ACC112 (cell line): Measurements from ENCODE around the gene HOXA6.

Experiments
- H2AFZ ChIP-seq: fragments of 200-600 bp; sonication (generic); one replicate; pipeline ENCODE4 v1.6.0; 2017; ENCODE audit warnings: antibody characterized with exemption, low read length; ENCODE audit not compliant: unreplicated experiment
- H3K27ac ChIP-seq: fragments of 200-600 bp; sonication (generic); 2 replicates; pipeline ENCODE4 v1.5.1; 2014; ENCODE audit warnings: low read depth, mild to moderate bottlenecking, antibody characterized with exemption, low read length, moderate library complexity
- H3K27me3 ChIP-seq: fragments of 200-600 bp; sonication (generic); 2 replicates; pipeline ENCODE4 v1.6.1; 2014; ENCODE audit warnings: mild to moderate bottlenecking, antibody characterized with exemption, low read length, moderate library complexity, mixed read lengths; ENCODE audit not compliant: insufficient read depth
- H3K36me3 ChIP-seq: fragments of 200-600 bp; sonication (generic); 2 replicates; pipeline ENCODE4 v1.6.1; 2016; ENCODE audit warnings: mild to moderate bottlenecking, antibody characterized with exemption, low read length, moderate library complexity, mixed read lengths; ENCODE audit not compliant: insufficient read depth
- H3K4me1 ChIP-seq: fragments of 200-600 bp; sonication (generic); one replicate; pipeline ENCODE4 v1.6.1; 2016; ENCODE audit warnings: low read length, mixed read lengths; ENCODE audit not compliant: insufficient read depth, unreplicated experiment, control insufficient read depth
- H3K4me3 ChIP-seq: fragments of 200-600 bp; sonication (generic); 2 replicates; pipeline ENCODE4 v1.5.1; 2014; ENCODE audit warnings: mild to moderate bottlenecking, low read depth, low read length
- H3K79me2 ChIP-seq: fragments of 200-600 bp; sonication (generic); one replicate; pipeline ENCODE4 v1.6.0; 2016; ENCODE audit warnings: low read length; ENCODE audit not compliant: control insufficient read depth, unreplicated experiment, insufficient read depth

The HOXA6 gene

DNA sequence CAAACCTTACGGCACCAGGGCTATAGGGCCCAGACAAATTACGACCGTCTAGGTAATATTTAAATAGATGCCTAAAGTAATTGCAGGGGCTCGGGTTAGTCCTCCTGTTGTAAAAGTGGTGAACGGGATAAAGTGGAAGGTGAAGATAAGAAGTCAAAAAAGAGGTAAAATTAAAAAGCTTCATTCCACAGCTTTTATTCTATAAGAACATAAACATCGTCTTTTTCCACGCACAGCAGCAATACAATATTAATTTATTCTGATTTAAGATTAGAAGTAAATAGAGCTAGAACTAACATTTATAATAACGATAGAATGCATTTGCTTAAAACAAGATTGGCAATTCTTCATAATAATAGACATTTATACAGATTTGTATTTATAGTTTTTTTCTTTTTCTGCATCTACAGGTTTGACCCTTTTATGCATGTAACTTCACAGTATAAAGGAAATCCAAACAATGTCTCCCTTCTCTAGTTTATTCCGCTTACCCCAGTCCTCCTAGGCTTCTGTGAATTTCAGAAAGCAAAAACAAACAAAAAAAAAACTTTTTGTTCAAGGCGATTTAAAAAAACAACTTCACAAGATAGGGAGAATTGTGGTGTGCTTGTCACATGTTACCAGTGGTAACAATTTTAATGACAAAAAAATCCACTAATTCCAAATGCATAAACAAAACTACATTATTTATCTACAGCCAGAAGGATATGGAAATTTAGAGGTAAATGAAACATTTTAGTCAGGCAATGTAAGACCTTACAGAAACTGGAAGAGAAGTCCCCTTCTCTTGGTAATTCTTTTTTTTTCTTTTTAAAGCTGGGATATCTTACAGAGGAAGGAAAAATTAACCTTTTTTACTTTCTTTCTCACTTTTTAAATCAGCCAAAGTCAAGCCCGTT lies 23.1 kb upstream of the HOXA6 start:
- Histone ChIP-seq H3K79me2 (no peaks in the 10 kb centered on the region), H3K4me3 (no peak overlapping the region), H2AFZ (no peak overlapping the region), H3K27me3 (peaks cover 99% of the 10 kb centered on the region), H3K27ac (no peak overlapping the region), H3K36me3 (no peaks in the 10 kb centered on the region), H3K4me1 (no peaks in the 10 kb centered on the region)

DNA sequence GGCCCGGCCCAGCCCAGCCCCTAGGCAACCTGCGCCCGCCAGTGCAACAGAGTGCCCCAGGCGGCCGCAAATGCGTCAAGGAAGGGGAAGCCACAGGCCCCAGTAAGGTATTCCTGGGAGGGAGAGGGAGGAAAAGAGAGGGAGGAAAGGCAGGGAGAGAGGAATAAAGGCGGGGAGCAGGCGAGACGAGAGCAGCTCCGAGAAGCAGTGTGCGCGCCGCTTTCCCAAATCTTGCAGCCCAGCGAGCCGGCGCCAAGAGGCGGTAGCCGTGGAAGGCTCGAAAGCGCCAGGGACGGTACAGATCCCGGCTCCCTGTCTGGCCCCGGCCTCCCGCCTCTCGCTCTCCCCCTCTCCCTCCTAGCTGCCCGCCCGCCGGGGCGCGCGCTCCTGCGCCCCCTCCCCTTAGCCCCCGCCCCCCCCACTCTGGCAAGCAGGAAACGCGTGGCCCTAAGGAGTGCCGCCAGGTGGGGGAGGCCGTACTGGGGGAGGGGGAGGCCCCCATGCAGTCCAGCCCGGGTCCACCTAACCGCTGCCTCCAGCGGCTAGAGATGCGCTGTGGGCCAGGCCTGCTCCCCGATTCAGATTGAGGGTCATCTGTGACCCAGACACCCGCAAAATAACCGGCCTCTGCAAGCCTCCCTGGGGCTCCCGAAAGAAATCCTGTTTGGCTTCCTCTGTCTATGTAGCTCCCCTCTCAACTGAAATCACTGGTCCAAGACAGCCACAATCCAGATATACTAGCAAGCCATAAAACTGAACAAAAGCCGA lies 22.3 kb upstream of the HOXA6 start:
- H2AFZ ChIP-seq = no peak overlapping the region
- no peaks in the 10 kb centered on the region for H3K4me1 ChIP-seq
- H3K36me3 ChIP-seq = no peaks in the 10 kb centered on the region
- H3K79me2 ChIP-seq = no peaks in the 10 kb centered on the region
- peaks cover 99% of the 10 kb centered on the region for H3K27me3 ChIP-seq
- H3K4me3 ChIP-seq = no peak overlapping the region
- no peak overlapping the region for H3K27ac ChIP-seq

DNA sequence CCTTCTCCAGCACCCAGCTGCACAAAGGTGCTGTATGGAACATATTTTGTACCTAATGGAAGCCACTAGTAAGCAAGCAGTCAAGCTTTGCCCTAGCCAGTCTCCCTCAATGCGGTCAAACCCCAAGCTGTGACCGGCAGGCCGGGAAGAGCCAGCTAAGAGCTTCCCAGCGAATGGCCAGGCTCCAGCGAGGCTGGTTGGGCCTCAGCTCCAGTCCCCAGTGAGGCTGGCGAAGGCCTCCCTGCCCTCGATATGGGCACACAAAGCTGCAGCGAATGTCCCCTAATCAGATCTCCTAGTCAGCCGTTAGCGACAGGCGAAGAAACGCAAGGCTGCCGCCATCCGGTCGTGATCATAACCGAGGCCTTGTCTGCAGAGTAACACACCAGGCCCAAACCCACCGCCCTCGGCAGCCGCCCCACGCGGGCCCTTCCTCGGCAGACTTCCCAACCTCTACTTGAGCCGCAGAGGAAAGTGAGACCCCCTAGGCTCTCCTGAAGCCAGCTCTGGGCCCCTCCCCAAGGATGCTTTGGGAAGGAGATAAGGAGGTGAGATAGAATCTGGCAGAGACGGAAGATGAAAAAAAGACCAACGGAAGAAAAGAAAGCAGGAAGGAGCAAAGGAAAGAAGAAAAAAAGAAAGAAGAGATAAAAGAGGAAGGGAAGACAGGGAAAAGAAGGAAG lies 20.8 kb upstream of the HOXA6 start:
- H2AFZ ChIP-seq = no peak overlapping the region
- H3K79me2 ChIP-seq = no peaks in the 10 kb centered on the region
- no peaks in the 10 kb centered on the region for H3K4me1 ChIP-seq
- no peak overlapping the region for H3K4me3 ChIP-seq
- no peak overlapping the region for H3K27ac ChIP-seq
- H3K36me3 ChIP-seq = no peaks in the 10 kb centered on the region
- H3K27me3 ChIP-seq = peaks cover 99% of the 10 kb centered on the region

DNA sequence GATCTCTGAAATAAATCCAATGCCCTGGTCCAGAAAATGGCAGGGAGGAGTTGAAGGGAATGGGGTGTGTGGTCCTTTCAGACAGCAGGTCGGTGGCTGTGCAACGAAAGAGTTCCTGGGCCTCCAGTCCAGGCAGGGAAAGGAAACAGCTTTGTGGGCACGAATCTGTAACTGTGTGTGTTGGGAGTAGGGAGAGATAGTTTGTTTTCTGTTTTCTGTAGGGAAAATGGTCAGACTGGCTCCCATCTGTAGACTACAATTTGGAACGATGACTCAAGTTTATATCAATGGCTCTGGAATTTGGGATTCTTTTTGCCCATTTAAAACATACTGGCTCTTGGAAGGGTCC lies 20.3 kb upstream of the HOXA6 start:
- no peak overlapping the region for H2AFZ ChIP-seq
- H3K4me1 ChIP-seq = no peaks in the 10 kb centered on the region
- no peaks in the 10 kb centered on the region for H3K79me2 ChIP-seq
- H3K27me3 ChIP-seq = peaks cover 99% of the 10 kb centered on the region
- no peaks in the 10 kb centered on the region for H3K36me3 ChIP-seq
- H3K27ac ChIP-seq = no peak overlapping the region
- H3K4me3 ChIP-seq = no peak overlapping the region

DNA sequence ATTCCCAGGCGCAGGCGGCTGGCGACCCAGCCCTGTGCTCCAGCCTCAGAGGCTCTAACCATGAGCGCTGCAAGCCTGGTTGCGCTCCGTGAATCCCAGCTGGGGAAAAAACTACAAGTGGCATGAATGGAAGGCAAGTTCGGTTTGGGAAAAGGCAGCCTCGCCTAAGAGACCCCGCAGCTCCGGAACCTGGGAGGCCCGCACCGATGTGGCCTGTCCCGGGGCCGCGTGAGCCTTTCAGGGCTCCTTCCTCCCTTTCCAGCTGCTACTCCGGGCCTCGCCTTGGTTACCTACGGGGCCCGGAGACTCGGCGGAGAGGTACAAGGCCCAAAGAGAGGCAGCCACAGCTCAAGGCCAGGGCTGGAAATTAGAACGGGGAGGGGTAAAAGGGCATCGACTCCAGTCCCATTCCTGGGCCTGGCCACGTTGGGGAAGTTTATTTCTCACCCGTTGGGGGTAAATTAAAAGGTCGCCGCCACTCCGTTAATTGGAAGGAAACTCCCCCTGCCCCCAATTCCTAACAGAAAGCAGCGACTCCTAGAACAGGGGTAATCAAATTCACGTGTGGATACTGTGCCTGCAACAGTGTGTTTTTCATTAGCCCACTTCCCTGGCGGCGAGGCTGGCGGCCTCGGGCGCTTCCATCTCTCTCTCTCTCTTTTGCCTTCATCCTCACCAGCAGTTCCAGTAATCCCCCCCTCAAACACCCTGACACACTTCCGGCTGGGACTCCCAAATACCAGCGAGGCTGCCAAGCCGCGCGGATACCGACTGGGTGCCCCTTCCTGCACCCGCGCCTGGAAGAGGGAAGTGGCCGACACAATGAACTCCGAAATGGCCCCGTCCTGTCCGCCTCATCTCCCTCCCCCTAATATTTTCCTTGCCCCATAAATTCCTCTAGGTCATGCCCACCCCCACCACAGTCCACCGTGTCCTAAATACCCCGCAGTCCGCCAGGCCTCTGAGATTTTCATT lies 19.2 kb upstream of the HOXA6 start:
- Histone ChIP-seq H2AFZ (no peak overlapping the region), H3K4me1 (no peaks in the 10 kb centered on the region), H3K36me3 (no peaks in the 10 kb centered on the region), H3K27ac (no peak overlapping the region), H3K4me3 (no peak overlapping the region), H3K27me3 (peaks cover 99% of the 10 kb centered on the region), H3K79me2 (no peaks in the 10 kb centered on the region)

DNA sequence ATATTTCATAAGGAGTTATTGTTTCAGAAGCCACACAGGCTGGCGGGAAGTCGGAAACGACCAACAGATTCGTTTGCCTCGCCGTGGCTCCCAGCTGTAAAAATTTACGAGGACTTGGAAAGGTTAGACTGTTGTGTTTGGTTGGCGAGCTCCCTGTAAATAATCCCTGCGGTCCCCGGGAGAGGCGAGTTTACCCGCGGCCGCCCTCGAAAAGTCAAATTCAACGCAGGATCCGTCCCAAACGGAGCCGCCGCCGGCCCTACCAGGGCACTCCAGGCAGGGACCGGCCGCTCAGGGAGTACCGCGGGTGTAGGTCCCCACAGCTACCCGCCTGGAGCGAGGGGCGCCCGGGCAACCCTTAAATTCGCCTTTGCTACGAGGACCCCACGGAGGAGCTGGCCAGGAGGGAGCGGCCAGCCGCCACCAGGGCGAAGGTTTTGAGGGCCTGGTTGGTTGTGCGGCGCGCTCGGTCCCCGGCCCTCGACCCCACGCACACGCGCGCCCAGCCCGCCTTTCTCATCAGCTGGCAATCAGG lies 18.5 kb upstream of the HOXA6 start:
- Histone ChIP-seq H3K4me1 (no peaks in the 10 kb centered on the region), H2AFZ (no peak overlapping the region), H3K36me3 (no peaks in the 10 kb centered on the region), H3K79me2 (no peaks in the 10 kb centered on the region), H3K27me3 (peaks cover 97% of the 10 kb centered on the region), H3K27ac (no peak overlapping the region), H3K4me3 (no peak overlapping the region)

DNA sequence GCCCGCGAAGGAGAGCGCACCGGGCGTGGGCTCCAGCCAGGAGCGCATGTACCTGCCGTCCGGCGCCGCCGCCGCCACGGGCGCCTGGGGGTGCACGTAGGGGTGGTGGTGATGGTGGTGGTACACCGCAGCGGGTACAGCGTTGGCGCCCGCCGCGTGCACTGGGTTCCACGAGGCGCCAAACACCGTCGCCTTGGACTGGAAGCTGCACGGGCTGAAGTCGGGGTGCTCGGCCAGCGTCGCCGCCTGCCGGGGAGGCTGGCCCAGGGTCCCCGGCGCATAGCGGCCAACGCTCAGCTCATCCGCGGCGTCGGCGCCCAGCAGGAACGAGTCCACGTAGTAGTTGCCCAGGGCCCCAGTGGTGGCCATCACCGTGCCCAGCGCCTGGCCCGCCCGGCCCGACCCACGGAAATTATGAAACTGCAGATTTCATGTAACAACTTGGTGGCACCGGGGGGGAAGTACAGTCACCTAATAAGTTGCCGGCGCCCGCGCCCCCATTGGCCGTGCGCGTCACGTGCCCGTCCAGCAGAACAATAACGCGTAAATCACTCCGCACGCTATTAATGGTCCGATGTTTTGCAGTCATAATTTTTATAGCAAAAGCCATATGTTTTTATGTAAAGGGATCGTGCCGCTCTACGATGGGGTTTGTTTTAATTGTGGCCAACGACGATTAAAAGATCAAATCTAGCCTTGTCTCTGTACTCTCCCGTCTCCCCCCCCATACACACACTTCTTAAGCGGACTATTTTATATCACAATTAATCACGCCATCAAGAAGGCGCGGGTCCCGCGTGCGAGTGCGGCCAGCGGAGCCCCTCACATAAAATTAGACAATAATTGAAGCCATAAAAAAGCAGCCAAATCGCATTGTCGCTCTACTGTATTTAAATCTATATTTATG lies 17.8 kb upstream of the HOXA6 start, which contains the start of gene HOXA9:
Gene HOXA9 (minus strand): TSS at position 449 of the 907 bp plus-strand sequence. CDS start 80 bp downstream, at position 369.
- H3K79me2 ChIP-seq = no peaks in the 10 kb centered on the region
- peak within 1 kb of the TSS; percentile 4 for H2AFZ ChIP-seq
- no peak within 1 kb of the TSS for H3K4me3 ChIP-seq
- no peak within 1 kb of the TSS for H3K27ac ChIP-seq
- H3K27me3 ChIP-seq = peaks cover 95% of the 10 kb centered on the region
- H3K4me1 ChIP-seq = no peaks in the 10 kb centered on the region
- no peaks in the 10 kb centered on the region for H3K36me3 ChIP-seq

DNA sequence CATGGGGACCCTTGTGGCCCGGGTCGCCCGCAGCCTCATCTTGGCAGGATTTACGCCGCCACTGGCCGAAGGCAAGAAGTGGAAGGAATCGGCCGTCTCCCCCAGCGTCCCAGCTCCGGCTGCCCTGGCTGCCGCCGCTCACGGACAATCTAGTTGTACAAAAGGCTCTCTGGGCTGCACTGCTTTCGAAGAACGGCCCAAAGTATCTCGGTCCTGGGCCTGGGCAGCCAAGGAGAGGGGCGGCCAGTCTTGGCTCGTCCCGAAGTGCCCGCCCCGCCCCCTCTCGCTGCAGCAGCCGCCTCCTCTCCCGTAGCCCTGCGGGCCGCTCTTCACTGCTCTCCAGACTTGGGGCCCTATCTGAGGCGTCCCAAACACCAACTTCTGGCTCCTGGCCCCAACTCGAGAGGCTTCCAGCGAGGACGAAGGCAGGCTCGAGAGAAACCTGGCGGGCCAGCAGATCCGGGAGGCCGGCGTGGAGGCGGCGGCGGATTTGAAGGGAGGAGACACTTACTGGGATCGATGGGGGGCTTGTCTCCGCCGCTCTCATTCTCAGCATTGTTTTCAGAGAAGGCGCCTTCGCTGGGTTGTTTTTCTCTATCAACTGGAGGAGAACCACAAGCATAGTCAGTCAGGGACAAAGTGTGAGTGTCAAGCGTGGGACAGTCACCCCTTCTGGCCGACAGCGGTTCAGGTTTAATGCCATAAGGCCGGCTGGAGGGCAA lies 17.0 kb upstream of the HOXA6 start:
- H3K4me1 ChIP-seq = no peaks in the 10 kb centered on the region
- H3K36me3 ChIP-seq = no peaks in the 10 kb centered on the region
- H3K79me2 ChIP-seq = no peaks in the 10 kb centered on the region
- H3K4me3 ChIP-seq = no peak overlapping the region
- H3K27ac ChIP-seq = no peak overlapping the region
- H3K27me3 ChIP-seq = peaks cover 95% of the 10 kb centered on the region
- H2AFZ ChIP-seq = peak overlapping the region; percentile 4

DNA sequence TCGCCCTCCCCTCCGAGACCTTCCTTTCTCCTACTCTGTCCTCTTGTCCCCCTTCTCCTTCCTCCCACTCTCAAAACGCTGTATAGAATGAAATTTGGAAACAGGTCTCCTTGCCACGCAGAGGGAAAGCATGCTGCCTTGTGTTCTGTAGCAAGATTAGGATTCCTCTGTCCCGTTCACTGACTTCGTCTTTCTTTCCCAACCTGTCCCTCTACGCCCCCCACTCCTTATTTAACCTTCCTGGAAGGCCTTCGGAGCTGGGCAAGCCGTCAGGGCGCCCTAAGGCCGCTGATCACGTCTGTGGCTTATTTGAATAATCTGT lies 16.4 kb upstream of the HOXA6 start:
- Histone ChIP-seq H2AFZ (no peak overlapping the region), H3K79me2 (no peaks in the 10 kb centered on the region), H3K27me3 (peaks cover 95% of the 10 kb centered on the region), H3K36me3 (no peaks in the 10 kb centered on the region), H3K4me1 (no peaks in the 10 kb centered on the region), H3K4me3 (no peak overlapping the region), H3K27ac (no peak overlapping the region)
